NCI-H345 treated with DMSO at 0.1 percent for 48 hours (cell line): Measurements from ENCODE around the gene COQ4.
A peak's percentile ranks its signal among the peaks of the same experiment; 100 is the strongest.
"Not testable (repeated sequence)": the region's sequence is repeated elsewhere in the genome, so short reads cannot be mapped to it uniquely, and the experiment has no call there.

Experiments used
- DNase-seq: peaks from one replicate; lab custom pipeline; 2025; ENCODE audit not compliant: unreplicated experiment; lab: John Stamatoyannopoulos, UW

The COQ4 gene

GRCh38 chr9:128322404-128323211 lies at the start of gene COQ4, which contains the start of gene TRUB2:
Gene COQ4, plus strand, starts transcription at chr9:128322839. Its CDS starts 20 bp downstream, at chr9:128322859.
Gene TRUB2, minus strand, starts transcription at chr9:128322447. Its CDS starts 39 bp downstream, at chr9:128322408.
- peak; percentile 90 for DNase-seq

- no peak for DNase-seq
Observed at GRCh38 chr9:128274245-128274644, 48.4 kb upstream of the COQ4 start.

GRCh38 chr9:128275198-128276007 lies 47.2 kb upstream of the COQ4 start, which contains the start of gene GOLGA2:
Gene GOLGA2, minus strand, starts transcription at chr9:128276007. Its CDS starts 31 bp downstream, at chr9:128275976.
- no peak for DNase-seq

GRCh38 chr9:128276008-128276573 lies 46.5 kb upstream of the COQ4 start, which contains the start of gene SWI5:
Gene SWI5, plus strand, starts transcription at chr9:128276276.
- peak; percentile 99 for DNase-seq

GRCh38 chr9:128276574-128277270 lies 45.9 kb upstream of the COQ4 start:
- no peak for DNase-seq

GRCh38 chr9:128279088-128280073 lies 43.3 kb upstream of the COQ4 start:
- DNase-seq = not testable (repeated sequence)

GRCh38 chr9:128280084-128280622 lies 42.5 kb upstream of the COQ4 start:
- DNase-seq = no peak

GRCh38 chr9:128282500-128282899 lies 40.1 kb upstream of the COQ4 start:
- no peak for DNase-seq

- no peak for DNase-seq
Observed at GRCh38 chr9:128285033-128285784, 37.4 kb upstream of the COQ4 start.

GRCh38 chr9:128286440-128286839 lies 36.2 kb upstream of the COQ4 start:
- DNase-seq = no peak

- DNase-seq = no peak
Observed at GRCh38 chr9:128288273-128289004, 34.2 kb upstream of the COQ4 start.

GRCh38 chr9:128292009-128292408 lies 30.6 kb upstream of the COQ4 start:
- no peak for DNase-seq

GRCh38 chr9:128293091-128293490 lies 29.5 kb upstream of the COQ4 start:
- no peak for DNase-seq

GRCh38 chr9:128294142-128294541 lies 28.5 kb upstream of the COQ4 start:
- DNase-seq = no peak

GRCh38 chr9:128296340-128297220 lies 26.1 kb upstream of the COQ4 start:
- no peak for DNase-seq

- no peak for DNase-seq
Observed at GRCh38 chr9:128297221-128297773, 25.3 kb upstream of the COQ4 start.
